H1 (cell line): ENCODE results near the gene VWA1. TPM values are rescaled to one million over a fixed set of nuclear protein-coding genes. Genes with fewer than 3 reads are reported as not detected.
A peak's percentile ranks its signal among the peaks of the same experiment; 100 is the strongest.

Experiments used
- CTCF ChIA-PET: fragments of 300-600 bp; sonication (Branson Sonifier 250); formaldehyde crosslinking; loops from one replicate; lab custom pipeline; 2021; ENCODE audit not compliant: partially characterized antibody; lab: Charles Lee
- POLR2A ChIA-PET: fragments of 300-600 bp; sonication (Branson Sonifier 250); formaldehyde crosslinking; loops from one replicate; lab custom pipeline; 2021; ENCODE audit warnings: inconsistent platforms; ENCODE audit not compliant: partially characterized antibody; lab: Charles Lee
- DNase-seq, 2 experiments: peaks; one replicate each; pipeline versions ENCODE4 v3.0.0 to v3.0.0-alpha.2; 2010 to 2022; ENCODE audit warnings: low spot score in 2 of 2, low read depth in 1 of 2, mixed read lengths in 1 of 2
- FAIRE-seq: peaks from 2 replicates; lab custom pipeline; 2011; peaks lifted over from hg19 to GRCh38; lab: Jason Lieb, UNC
- H2AFZ ChIP-seq: 2 replicates; pipeline ENCODE4 v1.8.1; 2012; ENCODE audit warnings: low read length, inconsistent platforms
- H2AK5ac ChIP-seq: 2 replicates; pipeline ENCODE4 v1.6.1; 2013; ENCODE audit warnings: low read depth, low read length
- H2BK120ac ChIP-seq: replicated peaks from 2 replicates; pipeline ENCODE3; 2013; ENCODE audit warnings: low read depth, low read length, inconsistent platforms
- H2BK12ac ChIP-seq: 2 replicates; pipeline ENCODE4 v1.6.1; 2013; ENCODE audit warnings: low read depth, low read length
- H2BK15ac ChIP-seq: 2 replicates; pipeline ENCODE4 v1.6.1; 2013; ENCODE audit warnings: low read length
- H2BK20ac ChIP-seq: 2 replicates; pipeline ENCODE4 v1.6.1; 2013; ENCODE audit warnings: low read length
- H2BK5ac ChIP-seq: 2 replicates; pipeline ENCODE4 v1.6.1; 2013; ENCODE audit warnings: low read depth, low read length
- H3K14ac ChIP-seq: 2 replicates; pipeline ENCODE4 v1.6.1; 2013; ENCODE audit warnings: inconsistent platforms; ENCODE audit not compliant: insufficient read length
- H3K18ac ChIP-seq: 2 replicates; pipeline ENCODE4 v1.6.1; 2013; ENCODE audit warnings: low read length; ENCODE audit errors: extremely low read depth
- H3K23ac ChIP-seq: 2 replicates; pipeline ENCODE4 v1.6.1; 2013; ENCODE audit warnings: inconsistent platforms; ENCODE audit not compliant: insufficient read length
- H3K23me2 ChIP-seq: 2 replicates; pipeline ENCODE4 v1.6.1; 2013; ENCODE audit warnings: low read depth, low read length
- H3K27ac ChIP-seq: 2 replicates; pipeline ENCODE4 v1.6.1; 2011; ENCODE audit warnings: low read depth, low read length, inconsistent platforms
- H3K27me3 ChIP-seq, 4 experiments: replicated peaks in 1 of 4; 1 replicate in 1 of 4; 2 replicates in 3 of 4; pipeline versions ENCODE4 v1.6.1 to v1.8.1; 2011 to 2013; ENCODE audit warnings: low read length in 3 of 4, mild to moderate bottlenecking in 3 of 4, inconsistent platforms in 2 of 4, mixed read lengths in 2 of 4, moderate library complexity in 1 of 4; ENCODE audit not compliant: control insufficient read depth in 3 of 4, insufficient read depth in 3 of 4; ENCODE audit errors: extremely low read depth in 1 of 4
- H3K36me3 ChIP-seq, 4 experiments: 2 replicates each; pipeline versions ENCODE4 v1.6.1 to v1.8.1; 2011 to 2013; ENCODE audit warnings: mild to moderate bottlenecking in 4 of 4, low read length in 3 of 4, moderate library complexity in 2 of 4, control low read depth in 1 of 4, inconsistent platforms in 1 of 4; ENCODE audit not compliant: insufficient read depth in 4 of 4, control insufficient read depth in 2 of 4
- H3K4ac ChIP-seq: replicated peaks from 2 replicates; pipeline ENCODE3; 2013; ENCODE audit warnings: low read length, low read depth, mixed read lengths, inconsistent platforms; ENCODE audit not compliant: insufficient read length
- H3K4me1 ChIP-seq, 4 experiments: replicated peaks in 1 of 4; 1 replicate in 1 of 4; 2 replicates in 3 of 4; pipeline versions ENCODE4 v1.6.1 to v1.8.1; 2011 to 2013; ENCODE audit warnings: low read length in 3 of 4, inconsistent platforms in 2 of 4, mixed read lengths in 1 of 4; ENCODE audit not compliant: insufficient read depth in 4 of 4, control insufficient read depth in 3 of 4
- H3K4me2 ChIP-seq, 2 experiments: 2 replicates each; pipeline versions ENCODE4 v1.6.1 to v1.8.1; 2011 to 2013; ENCODE audit warnings: low read depth in 2 of 2, low read length in 2 of 2, control low read depth in 1 of 2, inconsistent platforms in 1 of 2, mild to moderate bottlenecking in 1 of 2; ENCODE audit not compliant: insufficient read depth in 1 of 2
- H3K4me3 ChIP-seq, 4 experiments: fragments of 200-600, 300-600 bp in 1 of 4; sonication (generic), shearing (Covaris generic), sonication (Bioruptor Twin) in 1 of 4; 2 replicates each; pipeline versions ENCODE4 v1.5.1 to v1.8.1; 2011 to 2016; ENCODE audit warnings: low read length in 4 of 4, low read depth in 3 of 4, control low read depth in 2 of 4, inconsistent platforms in 2 of 4, mild to moderate bottlenecking in 2 of 4, mixed read lengths in 1 of 4, moderate library complexity in 1 of 4; ENCODE audit not compliant: insufficient read depth in 2 of 4; ENCODE audit errors: extremely low read depth in 1 of 4
- H3K56ac ChIP-seq: replicated peaks from 2 replicates; pipeline ENCODE3; 2013; ENCODE audit warnings: low read depth, mild to moderate bottlenecking, mixed read lengths, low read length, inconsistent platforms; ENCODE audit not compliant: insufficient read length
- H3K79me1 ChIP-seq: 2 replicates; pipeline ENCODE4 v1.6.1; 2013; ENCODE audit warnings: low read depth, low read length, control low read depth
- H3K79me2 ChIP-seq, 2 experiments: 2 replicates each; pipeline versions ENCODE4 v1.6.1 to v1.8.1; 2012 to 2013; ENCODE audit warnings: low read length in 2 of 2, mild to moderate bottlenecking in 2 of 2, inconsistent platforms in 1 of 2; ENCODE audit not compliant: insufficient read depth in 2 of 2, control insufficient read depth in 1 of 2
- H3K9ac ChIP-seq, 4 experiments: replicated peaks in 1 of 4; 1 replicate in 1 of 4; 2 replicates in 3 of 4; pipeline versions ENCODE4 v1.6.1 to v1.8.1; 2011 to 2013; ENCODE audit warnings: low read depth in 3 of 4, low read length in 3 of 4, control low read depth in 2 of 4, mild to moderate bottlenecking in 2 of 4, moderate library complexity in 2 of 4, inconsistent platforms in 1 of 4; ENCODE audit errors: extremely low read depth in 1 of 4
- H3K9me3 ChIP-seq, 2 experiments: 2 replicates each; pipeline versions ENCODE4 v1.6.1 to v1.8.1; 2012 to 2013; ENCODE audit warnings: mild to moderate bottlenecking in 2 of 2, moderate library complexity in 2 of 2, control low read depth in 1 of 2, inconsistent platforms in 1 of 2, low read depth in 1 of 2, low read length in 1 of 2, mixed read lengths in 1 of 2; ENCODE audit not compliant: insufficient read depth in 2 of 2
- H4K20me1 ChIP-seq, 2 experiments: replicated peaks in 1 of 2; 2 replicates each; pipeline versions ENCODE3 to v1.8.1; 2011 to 2013; ENCODE audit warnings: inconsistent platforms in 2 of 2, low read length in 2 of 2, mild to moderate bottlenecking in 1 of 2; ENCODE audit not compliant: insufficient read depth in 2 of 2, control insufficient read depth in 1 of 2
- H4K5ac ChIP-seq: 2 replicates; pipeline ENCODE4 v1.6.1; 2013; ENCODE audit warnings: low read length, low read depth, mixed read lengths, inconsistent platforms; ENCODE audit not compliant: insufficient read length
- H4K8ac ChIP-seq: 2 replicates; pipeline ENCODE4 v1.8.0; 2013; ENCODE audit warnings: mild to moderate bottlenecking, moderate library complexity, low read length, inconsistent platforms; ENCODE audit not compliant: insufficient read depth; ENCODE audit errors: extremely low read depth
- H4K91ac ChIP-seq: replicated peaks from 2 replicates; pipeline ENCODE3; 2013; ENCODE audit warnings: low read length, mixed read lengths, inconsistent platforms; ENCODE audit not compliant: insufficient read length
- POLR2A ChIP-seq, 2 experiments: IDR thresholded peaks; 1 replicate in 1 of 2; 2 replicates in 1 of 2; pipeline ENCODE4 v1.6.1; 2011; ENCODE audit warnings: low read depth in 2 of 2, low read length in 2 of 2, mild to moderate bottlenecking in 2 of 2; ENCODE audit errors: control extremely low read depth in 1 of 2
- POLR2AphosphoS5 ChIP-seq: IDR thresholded peaks from 2 replicates; pipeline ENCODE4 v1.6.1; 2011; ENCODE audit warnings: low read depth, low read length
- RBBP5 ChIP-seq: IDR thresholded peaks from 2 replicates; pipeline ENCODE4 v1.7.1; 2012; ENCODE audit warnings: low read depth, mild to moderate bottlenecking, inconsistent platforms, low read length, moderate library complexity, borderline replicate concordance
- WGBS, 2 experiments: shearing (Covaris generic) in 1 of 2; methylation state at CpG; one replicate each; pipeline versions ENCODE4 v1.1.6 to v1.1.7; 2013 to 2015; ENCODE audit warnings: low lambda C conversion rate in 2 of 2, mixed read lengths in 2 of 2, inconsistent platforms in 1 of 2, low coverage in 1 of 2, missing lambda C conversion rate in 1 of 2; ENCODE audit not compliant: insufficient replicate concordance in 2 of 2, insufficient coverage in 1 of 2, insufficient read length in 1 of 2; ENCODE audit errors: extremely low coverage in 1 of 2, missing lambda C conversion rate in 1 of 2; 5-methylcytosine and 5-hydroxymethylcytosine counted together
- polyA plus RNA-seq, 7 experiments: library from polyadenylated mRNA; depleted of rRNA in 3 of 7; stranded (reverse) in 5 of 7; unstranded in 2 of 7; fragments of >200 nt in 5 of 7; fragments of 200-250 nt in 2 of 7; gene quantifications; 1 replicate in 5 of 7; 2 replicates in 1 of 7; 4 replicates in 1 of 7; pipeline versions ENCODE4 v1.2.1 to v1.2.3, GENCODE V29; 2011 to 2013; ENCODE audit warnings: missing spikeins in 2 of 7, mixed read lengths in 2 of 7
- total RNA-seq: library from RNA; stranded (reverse); fragmentation: NEBNext Ultra II Directional; extraction: Animal tissue kit (Norgen Biotek cat#: 25700); gene quantifications from 2 replicates; pipeline ENCODE4 v1.2.1, GENCODE V29; 2021

The VWA1 gene
- total and polyA plus RNA-seq, 2 of the 8 experiments (the other 6 are each of a cell fraction or from before 2014, with no cell fraction given) = 16.0 to 36.6 TPM

DNA sequence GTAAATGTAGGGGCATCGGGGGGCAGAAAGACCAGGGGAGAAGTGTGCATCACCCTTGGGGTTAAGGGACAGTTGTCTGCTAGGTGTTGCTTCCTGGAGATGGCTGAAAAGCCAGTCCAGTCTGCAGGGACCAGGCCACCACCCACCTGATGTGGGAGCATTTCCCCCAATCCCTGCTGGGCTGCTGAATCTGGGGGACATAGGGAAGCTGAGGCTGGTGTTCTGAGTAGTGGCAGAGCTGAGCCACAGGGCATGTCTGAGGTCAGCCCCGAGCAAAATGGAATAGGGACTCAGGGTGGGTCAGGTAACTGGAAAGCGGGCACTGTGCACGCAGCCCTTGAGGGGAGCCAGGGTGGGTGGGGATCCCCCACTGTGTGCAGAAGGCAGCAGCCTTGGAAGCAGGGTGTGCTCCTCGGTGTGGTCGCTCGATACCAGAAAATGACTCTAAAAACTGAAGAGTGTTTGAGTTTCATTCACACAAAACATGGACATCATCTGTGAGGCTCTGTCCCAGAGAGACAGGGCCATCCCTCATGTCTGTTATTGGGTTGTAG is 34.0 kb upstream of the VWA1 start:
- Histone ChIP-seq H3K4me2 (peak overlapping the region in 1 of 2 experiments; percentile 91; a peak in 1 of 4 replicates), H3K27me3 (no peaks in the 10 kb centered on the region), H3K23me2 (peaks cover 22% of the 10 kb centered on the region), H3K27ac (no peak overlapping the region; the same call in 1 of the 2 replicates), H3K9ac (no peak overlapping the region), H3K4me1 (peaks cover 0 to 23% (median 14%) of the 10 kb centered on the region in 4 experiments; a peak in 6 of 7 replicates), H3K56ac (no peak overlapping the region), H4K8ac (no peak overlapping the region), H2BK5ac (no peak overlapping the region), H3K36me3 (peaks cover 29 to 65% (median 43%) of the 10 kb centered on the region in 4 experiments), H4K20me1 (peaks cover 11 to 26% of the 10 kb centered on the region in 2 experiments), H4K91ac (no peak overlapping the region), H2BK120ac (no peak overlapping the region), H2AK5ac (no peak overlapping the region), H4K5ac (no peak overlapping the region), H3K79me2 (peaks cover 9 to 55% of the 10 kb centered on the region in 2 experiments; a peak in 3 of 4 replicates), H3K79me1 (peaks cover 22% of the 10 kb centered on the region), H3K4me3 (no peak overlapping the region), H3K23ac (no peak overlapping the region), H3K4ac (no peak overlapping the region), H2BK15ac (no peak overlapping the region), H2BK20ac (no peak overlapping the region), H3K14ac (no peak overlapping the region), H3K18ac (no peak overlapping the region), H2AFZ (no peak overlapping the region), H3K9me3 (no peaks in the 10 kb centered on the region), H2BK12ac (no peak overlapping the region)
- DNase-seq (no peak), FAIRE-seq (no peak)
- TF ChIP-seq RBBP5 (no peak), POLR2AphosphoS5 (peak; percentile 78), POLR2A (IDR thresholded peaks at IDR 0.05; ENCODE audit: control extremely low read depth in 1 of 2, low read depth in 2 of 2, low read length in 2 of 2) (peak in 1 of 2 experiments; percentile 62; a peak in 2 of 3 replicates)
- WGBS, 2 experiments = 97% methylated on average over 7 of the region's 7 CpGs; no CpG with 5 or more reads in 1 of the 2 experiments
- POLR2A ChIA-PET = interaction anchor here (0.6 to 27.7 kb wide), 17 partner anchors 9 to 165 kb away, joined by 3 to 719 read pairs (median 4); partner anchors contain the start of genes ANKRD65, AURKAIP1, CCNL2 and VWA1
- CTCF ChIA-PET = interaction anchor here (0.9 to 3.6 kb wide), 18 partner anchors 9 to 370 kb away, joined by 3 to 32 read pairs (median 8); partner anchors contain the start of genes ATAD3C and AURKAIP1
